Measurements from ENCODE around the gene PHF24. TPM values are rescaled to one million over a fixed set of nuclear protein-coding genes. Genes with fewer than 3 reads are reported as not detected.
"Not testable (repeated sequence)": the region's sequence is repeated elsewhere in the genome, so short reads cannot be mapped to it uniquely, and the experiment has no call there.

Gene PHF24
- total RNA-seq, 6 experiments from 2014 or later: 0.04 to 0.06 TPM; not detected in 4

DNA sequence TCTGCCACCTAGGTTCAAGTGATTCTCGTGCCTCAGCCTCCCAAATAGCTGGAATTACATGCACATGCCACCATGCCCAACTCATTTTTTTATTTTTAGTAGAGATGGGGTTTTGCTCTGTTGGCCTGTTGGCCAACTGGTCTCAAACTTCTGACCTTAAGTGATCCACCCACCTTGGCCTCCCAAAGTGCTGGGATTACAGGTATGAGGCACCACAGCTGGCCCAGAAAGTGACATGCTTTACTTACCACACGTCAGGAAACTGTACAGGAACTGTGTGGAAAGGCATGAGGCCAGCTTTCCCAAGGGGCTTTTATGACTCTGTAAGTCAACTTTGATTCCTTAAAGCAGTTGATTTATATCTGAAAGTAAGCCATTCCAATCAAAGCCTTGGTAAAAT, 56.4 kb downstream of the PHF24 start:
- Histone ChIP-seq H3K4me3 (no peak overlapping the region), H3K4me1 (no peaks in the 10 kb centered on the region), H3K27me3 (no peaks in the 10 kb centered on the region), H3K36me3 (peaks cover 0 to 34% (median 8%) of the 10 kb centered on the region in 4 donors), H3K9me3 (peaks cover 0 to 5% (median 0%) of the 10 kb centered on the region in 4 donors), H3K27ac (no peak overlapping the region)
- intact Hi-C loops (cut with DNase I): no loop called here
- no peak for DNase-seq
- TF ChIP-seq POLR2A (IDR thresholded peaks at IDR 0.05): no peak
- TF ChIP-seq CTCF (IDR thresholded peaks at IDR 0.05): no peak
- 71% methylated on average over 2 of the region's 2 CpGs for WGBS (ENCODE audit: insufficient coverage, low coverage, low lambda C conversion rate, missing lambda C conversion rate)
- ATAC-seq: no peak

GRCh38 chr9:35023443-35023842, 65.4 kb downstream of the PHF24 start:
- ATAC-seq; H3K27me3 ChIP-seq; DNase-seq; H3K27ac ChIP-seq; intact Hi-C loops (cut with DNase I); H3K4me3 ChIP-seq; H3K9me3 ChIP-seq; H3K4me1 ChIP-seq; H3K36me3 ChIP-seq: not testable (repeated sequence)
- WGBS (ENCODE audit: insufficient coverage, low coverage, low lambda C conversion rate, missing lambda C conversion rate): 57% methylated on average over 5 of the region's 5 CpGs

- H3K4me1 ChIP-seq: peaks cover 0 to 10% (median 3%) of the 10 kb centered on the region in 4 donors
- H3K36me3 ChIP-seq: no peaks in the 10 kb centered on the region
- DNase-seq: no peak
- intact Hi-C loops (cut with DNase I): no loop called here
- peak overlapping the region in 1 of 3 donors; percentile 15 for H3K27ac ChIP-seq
- no peak overlapping the region for H3K4me3 ChIP-seq
- no peak for TF ChIP-seq CTCF (IDR thresholded peaks at IDR 0.05)
- WGBS (ENCODE audit: insufficient coverage, low coverage, low lambda C conversion rate, missing lambda C conversion rate): 73% methylated on average over 3 of the region's 3 CpGs
- peak in 1 of 4 donors; percentile 7 for ATAC-seq
- H3K9me3 ChIP-seq: no peaks in the 10 kb centered on the region
- H3K27me3 ChIP-seq: no peaks in the 10 kb centered on the region
Measured at GRCh38 chr9:35026671-35027070, 68.6 kb downstream of the PHF24 start.

DNA sequence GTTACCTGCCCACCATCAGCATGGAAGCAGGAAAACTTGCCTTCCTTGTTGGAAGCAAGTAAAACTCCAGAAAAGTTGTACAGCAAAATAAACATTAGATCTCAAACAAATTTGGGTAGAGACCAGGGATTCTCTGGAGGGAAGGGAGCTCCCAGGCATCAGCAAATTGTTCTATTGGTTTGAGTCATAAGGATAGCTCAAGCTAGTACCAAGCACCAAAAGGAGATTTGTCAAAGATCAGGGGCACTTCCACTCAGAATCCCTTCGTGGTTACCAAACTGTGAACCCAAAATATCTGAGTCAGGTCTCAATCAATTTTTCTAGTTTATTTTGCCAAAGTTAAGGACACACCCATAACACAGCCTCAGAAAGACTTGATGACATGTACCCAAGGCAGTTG, 69.3 kb downstream of the PHF24 start:
- Histone ChIP-seq H3K4me1 (peaks cover 0 to 10% (median 3%) of the 10 kb centered on the region in 4 donors), H3K36me3 (no peaks in the 10 kb centered on the region), H3K27ac (peak overlapping the region in 1 of 3 donors; percentile 15), H3K27me3 (no peaks in the 10 kb centered on the region), H3K4me3 (no peak overlapping the region), H3K9me3 (no peaks in the 10 kb centered on the region)
- DNase-seq (no peak), ATAC-seq (no peak)
- intact Hi-C loops (cut with DNase I): no loop called here
- 30% methylated on average over 1 of the region's 1 CpG for WGBS (ENCODE audit: insufficient coverage, low coverage, low lambda C conversion rate, missing lambda C conversion rate)
- TF ChIP-seq POLR2A (IDR thresholded peaks at IDR 0.05): no peak
- TF ChIP-seq CTCF (IDR thresholded peaks at IDR 0.05): no peak

- DNase-seq (no peak), ATAC-seq (no peak)
- no peak for TF ChIP-seq POLR2A (IDR thresholded peaks at IDR 0.05)
- TF ChIP-seq CTCF (IDR thresholded peaks at IDR 0.05): no peak
- H3K9me3 ChIP-seq: no peaks in the 10 kb centered on the region
- peaks cover 0 to 10% (median 3%) of the 10 kb centered on the region in 4 donors for H3K4me1 ChIP-seq
- no peak overlapping the region for H3K4me3 ChIP-seq
- intact Hi-C loops (cut with DNase I): no loop called here
- no peaks in the 10 kb centered on the region for H3K36me3 ChIP-seq
- 50% methylated on average over 1 of the region's 1 CpG for WGBS (ENCODE audit: insufficient coverage, low coverage, low lambda C conversion rate, missing lambda C conversion rate)
- no peaks in the 10 kb centered on the region for H3K27me3 ChIP-seq
- no peak overlapping the region for H3K27ac ChIP-seq
Measured at GRCh38 chr9:35027860-35028259, 69.8 kb downstream of the PHF24 start.

Measured in right lobe of liver (tissue), 6 donors.